H9 (cell line): Measurements from ENCODE around the gene DAGLB. TPM values are rescaled to one million over a fixed set of nuclear protein-coding genes. Genes with fewer than 3 reads are reported as not detected.

Experiments used
- DNase-seq: peaks from one replicate; pipeline ENCODE4 v3.0.0-alpha.2; 2017
- H2AFZ ChIP-seq: one replicate; pipeline ENCODE4 v1.6.1; 2013; ENCODE audit warnings: mild to moderate bottlenecking, low read length, control low read depth, moderate library complexity
- H2AK5ac ChIP-seq: 2 replicates; pipeline ENCODE4 v1.6.1; 2013; ENCODE audit warnings: low read length, control low read depth, mixed read lengths; ENCODE audit not compliant: insufficient read length
- H2BK120ac ChIP-seq: one replicate; pipeline ENCODE4 v1.6.1; 2013; ENCODE audit warnings: low read depth, mild to moderate bottlenecking, low read length, control low read depth, inconsistent platforms; ENCODE audit not compliant: poor library complexity, severe bottlenecking
- H2BK12ac ChIP-seq: 2 replicates; pipeline ENCODE4 v1.6.1; 2013; ENCODE audit warnings: low read length, control low read depth, mixed read lengths, low read depth; ENCODE audit not compliant: insufficient read length
- H2BK15ac ChIP-seq: 2 replicates; pipeline ENCODE4 v1.6.1; 2013; ENCODE audit warnings: low read depth, low read length, control low read depth
- H2BK20ac ChIP-seq: one replicate; pipeline ENCODE4 v1.6.1; 2013; ENCODE audit warnings: low read depth, mild to moderate bottlenecking, low read length, control low read depth, inconsistent platforms; ENCODE audit not compliant: poor library complexity, severe bottlenecking
- H2BK5ac ChIP-seq: 2 replicates; pipeline ENCODE4 v1.6.1; 2013; ENCODE audit warnings: low read length, control low read depth, mixed read lengths; ENCODE audit not compliant: insufficient read length
- H3K14ac ChIP-seq: 2 replicates; pipeline ENCODE4 v1.6.1; 2013; ENCODE audit warnings: low read length, control low read depth; ENCODE audit not compliant: insufficient read depth
- H3K18ac ChIP-seq: 2 replicates; pipeline ENCODE4 v1.6.1; 2013; ENCODE audit warnings: low read depth, mild to moderate bottlenecking, mixed read lengths, low read length, control low read depth; ENCODE audit not compliant: insufficient read length
- H3K23ac ChIP-seq: 2 replicates; pipeline ENCODE4 v1.6.1; 2013; ENCODE audit warnings: low read length, control low read depth, mixed read lengths, low read depth; ENCODE audit not compliant: insufficient read length
- H3K23me2 ChIP-seq: 2 replicates; pipeline ENCODE4 v1.6.1; 2013; ENCODE audit warnings: low read depth, mild to moderate bottlenecking, mixed read lengths, low read length, control low read depth; ENCODE audit not compliant: insufficient read length, poor library complexity, severe bottlenecking
- H3K27ac ChIP-seq: 2 replicates; pipeline ENCODE4 v1.5.1; 2013; ENCODE audit warnings: low read length, control low read depth, mixed read lengths, low read depth; ENCODE audit not compliant: insufficient read length
- H3K27me3 ChIP-seq: 2 replicates; pipeline ENCODE4 v1.6.1; 2013; ENCODE audit warnings: low read length, control low read depth, inconsistent platforms; ENCODE audit not compliant: insufficient read depth
- H3K4ac ChIP-seq: 2 replicates; pipeline ENCODE4 v1.6.1; 2013; ENCODE audit warnings: low read depth, mild to moderate bottlenecking, control low read depth, inconsistent platforms, low read length, moderate library complexity
- H3K4me1 ChIP-seq: 2 replicates; pipeline ENCODE4 v1.6.1; 2013; ENCODE audit warnings: low read length, control low read depth, inconsistent platforms; ENCODE audit not compliant: insufficient read depth
- H3K4me2 ChIP-seq: 2 replicates; pipeline ENCODE4 v1.6.1; 2013; ENCODE audit warnings: low read length, control low read depth, mixed read lengths; ENCODE audit not compliant: insufficient read length, insufficient read depth
- H3K56ac ChIP-seq: 2 replicates; pipeline ENCODE4 v1.6.1; 2013; ENCODE audit warnings: low read depth, mild to moderate bottlenecking, mixed read lengths, low read length, control low read depth; ENCODE audit not compliant: insufficient read length
- H3K79me1 ChIP-seq: 2 replicates; pipeline ENCODE4 v1.6.1; 2013; ENCODE audit warnings: low read depth, mild to moderate bottlenecking, moderate library complexity, low read length, control low read depth, inconsistent platforms; ENCODE audit not compliant: insufficient read depth, poor library complexity, severe bottlenecking
- H3K79me2 ChIP-seq: 2 replicates; pipeline ENCODE4 v1.6.1; 2013; ENCODE audit warnings: low read length, control low read depth, inconsistent platforms; ENCODE audit not compliant: insufficient read depth
- H3K9ac ChIP-seq: 2 replicates; pipeline ENCODE4 v1.6.1; 2013; ENCODE audit warnings: low read length, control low read depth, mixed read lengths; ENCODE audit not compliant: insufficient read length; ENCODE audit errors: extremely low read depth
- H3K9me3 ChIP-seq: one replicate; pipeline ENCODE4 v1.6.1; 2013; ENCODE audit warnings: low read depth, low read length, inconsistent platforms; ENCODE audit not compliant: control insufficient read depth
- H3T11ph ChIP-seq: one replicate; pipeline ENCODE4 v1.6.1; 2013; ENCODE audit warnings: mild to moderate bottlenecking, low read length, control low read depth, inconsistent platforms
- H4K20me1 ChIP-seq: one replicate; pipeline ENCODE4 v1.6.1; 2013; ENCODE audit not compliant: control insufficient read depth, insufficient read length, insufficient read depth
- H4K5ac ChIP-seq: 2 replicates; pipeline ENCODE4 v1.6.1; 2013; ENCODE audit warnings: low read depth, mild to moderate bottlenecking, mixed read lengths, low read length, control low read depth; ENCODE audit not compliant: insufficient read length
- H4K8ac ChIP-seq: replicated peaks from 2 replicates; pipeline ENCODE4 v1.6.1; 2013; ENCODE audit warnings: low read length, control low read depth, mixed read lengths, low read depth; ENCODE audit not compliant: insufficient read length
- H4K91ac ChIP-seq: 2 replicates; pipeline ENCODE4 v1.6.1; 2013; ENCODE audit warnings: low read depth, mild to moderate bottlenecking, moderate library complexity, mixed read lengths, low read length, control low read depth; ENCODE audit not compliant: insufficient read length
- H3K27ac Mint-ChIP-seq, 3 experiments: 2 replicates in 2 of 3; 3 replicates in 1 of 3; pipeline ENCODE4 v1.8.0; 2020 to 2021; ENCODE audit warnings: mixed read lengths in 3 of 3, mild to moderate bottlenecking in 1 of 3, moderate library complexity in 1 of 3
- H3K27me3 Mint-ChIP-seq: 2 replicates; pipeline ENCODE4 v1.8.0; 2021; ENCODE audit warnings: low read depth, mild to moderate bottlenecking, moderate library complexity, mixed read lengths
- H3K36me3 Mint-ChIP-seq, 3 experiments: 2 replicates in 2 of 3; 3 replicates in 1 of 3; pipeline ENCODE4 v1.8.0; 2020 to 2021; ENCODE audit warnings: low read depth in 3 of 3, mixed read lengths in 3 of 3; ENCODE audit not compliant: insufficient read depth in 1 of 3
- H3K4me1 Mint-ChIP-seq, 2 experiments: 2 replicates each; pipeline ENCODE4 v1.8.0; 2020; ENCODE audit warnings: mixed read lengths in 2 of 2
- H3K4me3 Mint-ChIP-seq, 2 experiments: 2 replicates in 1 of 2; 3 replicates in 1 of 2; pipeline ENCODE4 v1.8.0; 2020 to 2021; ENCODE audit warnings: mild to moderate bottlenecking in 2 of 2, mixed read lengths in 2 of 2, moderate library complexity in 1 of 2
- H3K9me3 Mint-ChIP-seq, 2 experiments: 2 replicates in 1 of 2; 3 replicates in 1 of 2; pipeline ENCODE4 v1.8.0; 2020; ENCODE audit warnings: mild to moderate bottlenecking in 2 of 2, mixed read lengths in 2 of 2, moderate library complexity in 1 of 2
- CTCF ChIP-seq: fragments of 200-600 bp; sonication (generic); conservative IDR thresholded peaks from 3 replicates; pipeline ENCODE4 v1.8.0; 2021; ENCODE audit warnings: antibody characterized with exemption, mild to moderate bottlenecking
- WGBS: extraction: QIAGEN DNeasy Blood & Tissue Kit; methylation state at CpG from one replicate; pipeline ENCODE4 v1.1.7; 2013; ENCODE audit warnings: missing lambda C conversion rate, low lambda C conversion rate, mixed read lengths; ENCODE audit not compliant: insufficient read length; ENCODE audit errors: extremely low coverage; 5-methylcytosine and 5-hydroxymethylcytosine counted together
- total RNA-seq: library from RNA; stranded (reverse); gene quantifications from 2 replicates; pipeline ENCODE4 v1.2.1, GENCODE V29; 2021

DAGLB gene
- total RNA-seq, 1 experiment from 2014 or later: 46.4 TPM

- H2AFZ ChIP-seq: no peak overlapping the region
- H3K79me2 ChIP-seq: no peaks in the 10 kb centered on the region
- no peak overlapping the region for H2AK5ac ChIP-seq
- no peak overlapping the region for H3K14ac ChIP-seq
- H2BK120ac ChIP-seq: no peak overlapping the region
- no peaks in the 10 kb centered on the region for H3K27me3 ChIP-seq
- no peaks in the 10 kb centered on the region for H4K20me1 ChIP-seq
- no peak for TF ChIP-seq CTCF
- H3K27ac ChIP-seq: no peak overlapping the region
- H3K4me2 ChIP-seq: no peak overlapping the region
- H2BK15ac ChIP-seq: no peak overlapping the region
- H3K4me1 ChIP-seq: no peaks in the 10 kb centered on the region
- Mint-ChIP-seq H3K9me3 (peaks cover 5 to 6% of the 10 kb centered on the region in 2 experiments; a peak in 4 of 5 replicates), H3K4me1 (no peaks in the 10 kb centered on the region), H3K27ac (no peak overlapping the region; a peak in 1 of 7 replicates), H3K36me3 (peaks cover 0 to 5% (median 4%) of the 10 kb centered on the region in 3 experiments; a peak in 2 of 7 replicates), H3K27me3 (peaks cover 7% of the 10 kb centered on the region), H3K4me3 (no peak overlapping the region)
- no peak for DNase-seq
- no peak overlapping the region for H3K4ac ChIP-seq
- H3K9me3 ChIP-seq: no peaks in the 10 kb centered on the region
- no peak overlapping the region for H2BK5ac ChIP-seq
- H3K23ac ChIP-seq: no peak overlapping the region
- no peak overlapping the region for H3K56ac ChIP-seq
- H2BK12ac ChIP-seq: no peak overlapping the region
- H3K23me2 ChIP-seq: no peaks in the 10 kb centered on the region
- H4K91ac ChIP-seq: no peak overlapping the region
- no peak overlapping the region for H2BK20ac ChIP-seq
- H3K79me1 ChIP-seq: no peaks in the 10 kb centered on the region
- H3K9ac ChIP-seq: no peak overlapping the region
- H4K8ac ChIP-seq: no peak overlapping the region
- no CpG with 5 or more reads among the region's 2 CpGs for WGBS
- H4K5ac ChIP-seq: no peak overlapping the region
- H3K18ac ChIP-seq: no peak overlapping the region
- H3T11ph ChIP-seq: no peak overlapping the region
Observed at GRCh38 chr7:6494365-6494764, 46.6 kb upstream of the DAGLB start.
